Lower lobe of right lung (tissue), 2 donors: ENCODE results near the gene ANKRD40CL. TPM values are rescaled to one million over a fixed set of nuclear protein-coding genes. Genes with fewer than 3 reads are reported as not detected.

Experiments
- ATAC-seq, 2 donors: fragments of 200-7000 bp; cut with Tn5 transposase; one replicate each; pipeline ENCODE4 v1.9.1; 2020 to 2022; ENCODE audit warnings: mild to moderate bottlenecking in 2 of 2, moderate library complexity in 2 of 2
- DNase-seq: peaks from one replicate; pipeline ENCODE4 v3.0.0-alpha.2; 2020
- H3K27ac ChIP-seq: fragments of 200-600 bp; one replicate; pipeline ENCODE4 v1.8.0; 2022
- H3K27me3 ChIP-seq: fragments of 200-600 bp; one replicate; pipeline ENCODE4 v1.8.0; 2022; ENCODE audit warnings: low read depth
- H3K36me3 ChIP-seq: fragments of 200-600 bp; one replicate; pipeline ENCODE4 v1.8.0; 2022; ENCODE audit warnings: mild to moderate bottlenecking
- H3K4me1 ChIP-seq: fragments of 200-600 bp; one replicate; pipeline ENCODE4 v1.8.0; 2022
- H3K4me3 ChIP-seq: fragments of 200-600 bp; one replicate; pipeline ENCODE4 v1.8.0; 2022; ENCODE audit warnings: mild to moderate bottlenecking
- H3K9me3 ChIP-seq: fragments of 200-600 bp; one replicate; pipeline ENCODE4 v1.8.0; 2022
- intact Hi-C: fragments of 100-400 bp; cut with DNase I; formaldehyde crosslinking; loops from one replicate; pipeline ENCODE4 v1.11.0; 2022
- microRNA-seq: library from miRNA; unstranded; fragments of <30 nt; microRNA quantifications from one replicate; pipeline ENCODE4 v1.2.0, GENCODE V29; 2020; ENCODE audit warnings: borderline number of aligned reads
- total RNA-seq: library from RNA; stranded (reverse); fragmentation: NEBNext Ultra II Directional; extraction: Animal tissue kit (Norgen Biotek cat#: 25700); gene quantifications from one replicate; pipeline ENCODE4 v1.2.1, GENCODE V29; 2021
- TF ChIP-seq, protein P1 (sequence below): fragments of 200-600 bp; IDR thresholded peaks from one replicate; pipeline ENCODE4 v1.8.0; 2022; ENCODE audit warnings: antibody characterized with exemption, mild to moderate bottlenecking
- donor health status: DM: no; HTN: yes; CAD: no; lungs with severe emphysema.

Gene ANKRD40CL
- total RNA-seq, 1 donor from 2014 or later: not detected

DNA sequence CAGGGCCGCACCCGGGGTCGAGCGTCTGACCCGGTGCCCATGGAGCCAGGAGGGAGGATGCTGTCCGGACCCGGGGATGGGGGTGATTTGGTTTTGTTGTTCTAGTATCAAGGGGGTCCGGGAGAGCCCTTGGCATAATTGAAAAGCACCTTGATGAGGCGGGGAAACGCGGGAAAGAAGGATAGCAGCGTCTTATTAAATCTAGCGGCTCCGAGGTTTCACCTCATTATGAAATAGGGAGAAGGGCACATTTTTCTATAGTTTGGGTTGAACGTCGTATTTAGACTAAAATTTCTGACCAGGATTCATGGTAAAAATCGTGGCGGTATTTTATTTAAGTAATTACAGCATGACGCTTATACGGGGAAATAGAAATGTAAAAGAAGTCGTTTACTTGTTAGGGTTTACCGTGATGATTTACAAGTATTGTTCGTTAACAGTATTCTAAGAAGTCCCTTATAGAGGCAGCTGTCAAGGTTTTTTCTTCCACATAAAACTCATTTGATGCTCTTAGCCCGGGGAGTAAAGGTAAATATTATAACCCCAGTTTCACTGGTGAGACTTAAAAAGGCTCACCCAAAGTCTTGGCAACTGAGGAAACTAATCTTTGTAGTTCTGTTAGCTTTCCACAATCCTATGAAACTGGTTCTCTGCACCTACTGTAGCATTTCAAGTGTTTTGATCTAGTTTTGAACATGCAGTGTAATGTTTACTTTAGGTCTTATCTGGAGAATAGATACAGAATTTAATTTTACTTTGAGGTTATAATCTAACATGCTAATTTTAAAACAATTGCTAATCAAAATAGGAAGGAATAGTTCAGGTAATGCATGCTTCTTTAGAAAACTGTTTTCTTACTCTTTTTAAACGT lies 47.2 kb downstream of the ANKRD40CL start:
- H3K4me1 ChIP-seq: peaks cover 39% of the 10 kb centered on the region
- ATAC-seq: peak in 1 of 2 donors; percentile 26
- intact Hi-C loops: no loop called here

GRCh38 chr17:50719144-50719923 lies 48.0 kb downstream of the ANKRD40CL start, which contains the start of gene LUC7L3:
TSS of gene LUC7L3 (plus strand) at chr17:50719603. CDS start at chr17:50719733, 130 bp downstream.
- TF ChIP-seq, protein P1, sequence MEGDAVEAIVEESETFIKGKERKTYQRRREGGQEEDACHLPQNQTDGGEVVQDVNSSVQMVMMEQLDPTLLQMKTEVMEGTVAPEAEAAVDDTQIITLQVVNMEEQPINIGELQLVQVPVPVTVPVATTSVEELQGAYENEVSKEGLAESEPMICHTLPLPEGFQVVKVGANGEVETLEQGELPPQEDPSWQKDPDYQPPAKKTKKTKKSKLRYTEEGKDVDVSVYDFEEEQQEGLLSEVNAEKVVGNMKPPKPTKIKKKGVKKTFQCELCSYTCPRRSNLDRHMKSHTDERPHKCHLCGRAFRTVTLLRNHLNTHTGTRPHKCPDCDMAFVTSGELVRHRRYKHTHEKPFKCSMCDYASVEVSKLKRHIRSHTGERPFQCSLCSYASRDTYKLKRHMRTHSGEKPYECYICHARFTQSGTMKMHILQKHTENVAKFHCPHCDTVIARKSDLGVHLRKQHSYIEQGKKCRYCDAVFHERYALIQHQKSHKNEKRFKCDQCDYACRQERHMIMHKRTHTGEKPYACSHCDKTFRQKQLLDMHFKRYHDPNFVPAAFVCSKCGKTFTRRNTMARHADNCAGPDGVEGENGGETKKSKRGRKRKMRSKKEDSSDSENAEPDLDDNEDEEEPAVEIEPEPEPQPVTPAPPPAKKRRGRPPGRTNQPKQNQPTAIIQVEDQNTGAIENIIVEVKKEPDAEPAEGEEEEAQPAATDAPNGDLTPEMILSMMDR: no peak
- Histone ChIP-seq H3K36me3 (no peaks in the 10 kb centered on the region), H3K27me3 (no peaks in the 10 kb centered on the region), H3K4me3 (peak within 1 kb of the TSS; percentile 98), H3K4me1 (peaks cover 39% of the 10 kb centered on the region), H3K27ac (peak within 1 kb of the TSS; percentile 98), H3K9me3 (no peaks in the 10 kb centered on the region)
- ATAC-seq (peak; percentile 99), DNase-seq (peak; percentile 96)
- intact Hi-C loops: no loop called here

More for the DNA sequence above, 47.2 kb downstream of the ANKRD40CL start:
- DNase-seq: no peak
- Histone ChIP-seq H3K4me3 (peak overlapping the region; percentile 98), H3K27me3 (no peaks in the 10 kb centered on the region), H3K27ac (peak overlapping the region; percentile 98), H3K9me3 (no peaks in the 10 kb centered on the region), H3K36me3 (no peaks in the 10 kb centered on the region)
- TF ChIP-seq, protein P1: no peak

- H3K27me3 ChIP-seq: no peaks in the 10 kb centered on the region
- TF ChIP-seq, protein P1: no peak
- peaks cover under 1% of the 10 kb centered on the region for H3K4me1 ChIP-seq
- intact Hi-C loops: no loop called here
- DNase-seq: no peak
- H3K4me3 ChIP-seq: no peak overlapping the region
- H3K9me3 ChIP-seq: no peaks in the 10 kb centered on the region
- H3K36me3 ChIP-seq: no peaks in the 10 kb centered on the region
- H3K27ac ChIP-seq: no peak overlapping the region
- ATAC-seq: no peak
Observed at GRCh38 chr17:50715471-50715870, 51.8 kb downstream of the ANKRD40CL start.

DNA sequence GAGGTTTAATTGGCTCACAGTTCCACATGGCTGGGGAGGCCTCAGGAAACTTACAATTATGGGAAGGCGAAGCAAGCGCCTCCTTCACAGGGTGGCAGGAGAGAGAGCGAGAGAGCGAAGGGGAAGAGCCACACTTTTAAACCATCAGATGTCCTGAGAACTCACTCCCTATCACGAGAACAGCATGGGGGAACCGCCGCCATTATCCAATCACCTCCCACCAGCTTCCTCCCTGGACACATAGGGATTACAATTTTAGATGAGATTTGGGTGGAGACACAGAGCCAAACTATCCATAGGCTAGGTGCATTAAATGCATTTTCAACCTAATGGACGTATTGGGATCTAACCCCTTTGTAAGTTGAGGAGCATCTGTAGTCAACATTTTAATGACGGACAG lies 54.7 kb downstream of the ANKRD40CL start:
- intact Hi-C loops: no loop called here

More for the DNA sequence above, 54.7 kb downstream of the ANKRD40CL start:
- no peak for DNase-seq
- ATAC-seq: no peak
- no peak overlapping the region for H3K4me3 ChIP-seq
- H3K9me3 ChIP-seq: no peaks in the 10 kb centered on the region
- H3K36me3 ChIP-seq: no peaks in the 10 kb centered on the region
- no peak overlapping the region for H3K27ac ChIP-seq
- TF ChIP-seq, protein P1: no peak
- H3K4me1 ChIP-seq: peaks cover 19% of the 10 kb centered on the region
- no peaks in the 10 kb centered on the region for H3K27me3 ChIP-seq

Small RNA genes within 50 kb of the gene (microRNA-seq; reads per million reads assigned to microRNA genes)
- gene MIR8059: not detected

Other genes starting within 250 kb of the ANKRD40CL start
- 1.5 TPM for gene EPN3, start 234.8 kb downstream of the ANKRD40CL start, total RNA-seq
- gene SPATA20, start 220.3 kb downstream of the ANKRD40CL start, total RNA-seq: 29.7 TPM
- 0.21 TPM for gene CACNA1G, start 206.8 kb downstream of the ANKRD40CL start, total RNA-seq
- 41.7 TPM for gene ABCC3, start 132.6 kb downstream of the ANKRD40CL start, total RNA-seq
- 49.5 TPM for gene ANKRD40, start 59.6 kb downstream of the ANKRD40CL start, total RNA-seq
- 106 TPM for gene LUC7L3, start 47.9 kb downstream of the ANKRD40CL start, total RNA-seq
- gene WFIKKN2, start 68.1 kb upstream of the ANKRD40CL start, total RNA-seq: 0.35 TPM
- 72.9 TPM for gene TOB1, start 98.8 kb upstream of the ANKRD40CL start, total RNA-seq